COLO668 (cell line): Measurements from ENCODE around the gene LIN28A.

Source experiments
- DNase-seq: peaks from one replicate; lab custom pipeline; 2025; ENCODE audit not compliant: unreplicated experiment; lab: John Stamatoyannopoulos, UW

Gene LIN28A

DNA sequence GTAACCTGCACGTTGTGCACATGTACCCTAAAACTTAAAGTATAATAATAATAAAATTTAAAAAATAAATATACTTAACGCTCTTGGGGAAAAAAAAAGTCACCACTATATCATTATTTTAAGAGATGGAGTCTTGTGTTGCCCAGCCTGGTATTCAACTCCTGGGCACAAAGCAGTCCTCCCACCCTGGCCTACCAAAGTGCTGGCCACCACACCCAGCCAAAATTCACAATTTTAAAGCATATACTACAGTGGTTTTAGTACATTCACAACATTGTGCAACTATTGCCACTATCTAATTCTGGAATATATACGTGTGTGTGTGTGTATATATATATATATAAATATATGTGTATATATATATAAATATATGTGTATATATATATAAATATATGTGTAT, 67.5 kb downstream of the LIN28A start:
- DNase-seq, result no peak

DNA sequence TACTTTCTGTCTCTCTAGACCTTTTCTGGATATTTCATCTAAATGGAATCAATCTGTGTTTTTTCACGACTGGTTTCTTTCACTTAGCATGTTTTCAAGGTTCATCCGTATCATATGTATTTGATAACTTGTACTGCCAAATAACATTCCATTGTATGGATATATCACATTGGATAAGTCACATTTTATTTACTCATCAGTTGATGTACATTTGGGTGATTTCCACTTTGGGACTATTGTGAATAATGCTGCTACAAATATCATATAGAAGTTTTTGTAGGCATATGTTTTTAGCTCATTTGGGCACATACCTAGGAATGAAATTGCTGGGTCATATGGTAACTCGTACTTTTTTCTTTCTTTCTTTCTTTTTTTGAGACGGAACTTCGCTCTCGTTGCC, 68.4 kb downstream of the LIN28A start:
- no peak for DNase-seq
